Stomach (tissue), 9 donors: ENCODE data around the gene RUNX1. TPM values are rescaled to one million over a fixed set of nuclear protein-coding genes. Genes with fewer than 3 reads are reported as not detected.

Experiments used
- DNase-seq, 2 donors: peaks; one replicate each; pipeline versions ENCODE4 v3.0.0 to v3.0.0-alpha.2; 2013 to 2019
- H3K27ac ChIP-seq, 5 donors: fragments of 200-600 bp in 4 of 5; sonication (generic) in 4 of 5; one replicate each; pipeline ENCODE4 v1.5.1; 2013 to 2019; ENCODE audit warnings: mild to moderate bottlenecking in 1 of 5, moderate library complexity in 1 of 5
- H3K27me3 ChIP-seq, 3 donors: fragments of 200-600 bp; sonication (generic); one replicate each; pipeline ENCODE4 v1.5.1; 2017 to 2019; ENCODE audit warnings: mixed run types in 1 of 3
- H3K36me3 ChIP-seq, 4 donors: fragments of 200-600 bp; sonication (generic); 1 replicate in 3 of 4; 2 replicates in 1 of 4; pipeline ENCODE4 v1.5.1; 2016 to 2019
- H3K4me1 ChIP-seq, 4 donors: fragments of 200-600 bp; sonication (generic); one replicate each; pipeline ENCODE4 v1.5.1; 2016 to 2019
- H3K4me3 ChIP-seq, 4 donors: fragments of 200-600 bp; sonication (generic) in 3 of 4; one replicate each; pipeline ENCODE4 v1.5.1; 2016 to 2019; ENCODE audit warnings: mild to moderate bottlenecking in 1 of 4
- H3K9me3 ChIP-seq, 4 donors: fragments of 200-600 bp; sonication (generic); one replicate each; pipeline ENCODE4 v1.5.1; 2016 to 2019
- EP300 ChIP-seq: sonication (generic); formaldehyde crosslinking; IDR thresholded peaks from one replicate; pipeline ENCODE4 v1.6.1; 2017; ENCODE audit warnings: antibody characterized with exemption
- POLR2A ChIP-seq, 4 donors: fragments of 450-650 bp; IDR thresholded peaks; one replicate each; pipeline ENCODE4 v1.6.1; 2016; ENCODE audit warnings: antibody characterized with exemption in 4 of 4, control low read depth in 2 of 4, mild to moderate bottlenecking in 1 of 4, moderate library complexity in 1 of 4
- POLR2AphosphoS5 ChIP-seq, 3 donors: sonication (generic); formaldehyde crosslinking; IDR thresholded peaks; one replicate each; pipeline ENCODE4 v1.6.1; 2016; ENCODE audit warnings: antibody characterized with exemption in 3 of 3
- WGBS, 5 donors: extraction: QIAGEN DNeasy Blood & Tissue Kit in 3 of 5; methylation state at CpG; one replicate each; pipeline versions ENCODE4 v1.1.5 to v1.1.7; 2013 to 2018; 5-methylcytosine and 5-hydroxymethylcytosine counted together
- intact Hi-C: fragments of 100-400 bp; cut with DNase I; formaldehyde crosslinking; loops from one replicate; pipeline ENCODE4 v1.15.1; 2023; ENCODE audit warnings: low total_unique reads
- polyA plus RNA-seq, 3 donors: library from polyadenylated mRNA; stranded (reverse); fragments of 200-250 nt; gene quantifications; one replicate each; pipeline ENCODE4 v1.2.3, GENCODE V29; 2013
- total RNA-seq, 5 donors: library from RNA; depleted of rRNA; stranded (reverse); fragments of >200 nt; gene quantifications; one replicate each; pipeline versions ENCODE4 v1.1.0 to v1.2.3, GENCODE V29; 2014 to 2016
- TF ChIP-seq, protein P1 (sequence below), 7 experiments: fragments of 450-650 bp in 4 of 7; fragments of 200-600 bp in 3 of 7; sonication (generic) in 3 of 7; IDR thresholded peaks; one replicate each; pipeline ENCODE4 v1.5.1; 2016 to 2019; ENCODE audit warnings: antibody characterized with exemption in 7 of 7, control low read depth in 2 of 7, mild to moderate bottlenecking in 1 of 7
- donor health status: healthy with polysubstance abuse.
- donor health status: Bipolar disorder and iron deficiency.
- donor health status: healthy.

RUNX1 gene
- total and polyA plus RNA-seq, 8 donors, result 8.0 to 213 (median 40.0) TPM

DNA sequence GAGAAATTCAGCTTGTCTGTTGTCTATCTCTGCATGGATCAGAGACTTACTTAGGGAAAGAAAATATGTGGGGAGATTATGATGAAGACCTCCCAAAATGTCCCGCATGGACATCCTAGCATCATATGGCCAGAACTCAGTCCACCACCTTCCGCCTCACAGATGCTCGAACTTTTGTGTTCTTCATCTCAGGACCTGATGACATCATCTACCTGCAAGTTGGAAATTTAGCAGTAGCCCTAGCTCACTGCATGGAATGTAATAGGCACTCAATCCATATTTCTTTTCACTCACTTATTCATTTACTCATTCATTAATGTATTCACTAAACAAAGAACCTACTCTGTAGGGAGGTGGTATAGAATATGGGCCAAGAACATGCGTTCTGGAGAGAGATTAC lies 283.5 kb downstream of the RUNX1 start:
- Histone ChIP-seq H3K27me3 (no peaks in the 10 kb centered on the region), H3K4me3 (no peak overlapping the region), H3K4me1 (no peaks in the 10 kb centered on the region), H3K36me3 (no peaks in the 10 kb centered on the region), H3K27ac (no peak overlapping the region), H3K9me3 (no peaks in the 10 kb centered on the region)
- WGBS, 5 donors, result 90 to 96% (median 93%) methylated on average over 4 of the region's 4 CpGs
- intact Hi-C loops, result no loop called here
- TF ChIP-seq EP300 (no peak), POLR2A (IDR thresholded peaks at IDR 0.05) (no peak), POLR2AphosphoS5 (IDR thresholded peaks at IDR 0.05) (no peak)
- TF ChIP-seq, protein P1, sequence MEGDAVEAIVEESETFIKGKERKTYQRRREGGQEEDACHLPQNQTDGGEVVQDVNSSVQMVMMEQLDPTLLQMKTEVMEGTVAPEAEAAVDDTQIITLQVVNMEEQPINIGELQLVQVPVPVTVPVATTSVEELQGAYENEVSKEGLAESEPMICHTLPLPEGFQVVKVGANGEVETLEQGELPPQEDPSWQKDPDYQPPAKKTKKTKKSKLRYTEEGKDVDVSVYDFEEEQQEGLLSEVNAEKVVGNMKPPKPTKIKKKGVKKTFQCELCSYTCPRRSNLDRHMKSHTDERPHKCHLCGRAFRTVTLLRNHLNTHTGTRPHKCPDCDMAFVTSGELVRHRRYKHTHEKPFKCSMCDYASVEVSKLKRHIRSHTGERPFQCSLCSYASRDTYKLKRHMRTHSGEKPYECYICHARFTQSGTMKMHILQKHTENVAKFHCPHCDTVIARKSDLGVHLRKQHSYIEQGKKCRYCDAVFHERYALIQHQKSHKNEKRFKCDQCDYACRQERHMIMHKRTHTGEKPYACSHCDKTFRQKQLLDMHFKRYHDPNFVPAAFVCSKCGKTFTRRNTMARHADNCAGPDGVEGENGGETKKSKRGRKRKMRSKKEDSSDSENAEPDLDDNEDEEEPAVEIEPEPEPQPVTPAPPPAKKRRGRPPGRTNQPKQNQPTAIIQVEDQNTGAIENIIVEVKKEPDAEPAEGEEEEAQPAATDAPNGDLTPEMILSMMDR (IDR thresholded peaks at IDR 0.05), result no peak
- DNase-seq, result no peak

DNA sequence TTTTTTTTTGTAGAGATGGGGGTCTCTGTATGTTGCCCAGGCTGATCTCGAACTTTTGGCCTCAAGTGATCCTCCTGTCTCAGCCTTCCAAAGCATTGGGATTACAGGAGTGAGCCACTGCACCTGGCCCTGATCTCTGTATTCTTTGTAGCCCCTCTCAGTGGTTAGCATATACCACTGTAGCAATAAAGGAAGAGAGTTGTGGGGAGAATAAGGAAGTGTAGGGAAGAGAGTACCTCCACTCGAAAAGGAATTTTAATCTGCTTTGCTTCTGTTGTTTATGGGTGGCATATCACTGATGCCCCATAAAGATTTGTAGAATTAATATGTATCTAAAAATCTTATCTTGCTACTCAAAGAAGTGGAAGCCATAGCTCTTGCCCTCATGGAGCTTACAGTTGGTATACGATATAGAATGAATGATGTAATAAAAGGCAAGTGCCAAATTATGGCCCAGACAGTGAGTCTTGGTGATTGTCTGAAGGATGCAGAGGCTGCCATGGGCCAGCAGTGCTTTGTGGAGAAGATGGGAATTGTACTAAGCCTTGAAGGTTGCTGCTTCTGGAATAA lies 284.3 kb downstream of the RUNX1 start:
- Histone ChIP-seq H3K9me3 (no peaks in the 10 kb centered on the region), H3K27me3 (no peaks in the 10 kb centered on the region), H3K36me3 (no peaks in the 10 kb centered on the region), H3K4me3 (no peak overlapping the region), H3K27ac (no peak overlapping the region), H3K4me1 (no peaks in the 10 kb centered on the region)
- no peak for DNase-seq
- TF ChIP-seq POLR2A (IDR thresholded peaks at IDR 0.05), result no peak
- TF ChIP-seq POLR2AphosphoS5 (IDR thresholded peaks at IDR 0.05), result no peak
- TF ChIP-seq, protein P1 (IDR thresholded peaks at IDR 0.05), result no peak
- TF ChIP-seq EP300, result no peak
- intact Hi-C loops, result no loop called here
- 85 to 93% (median 91%) methylated on average over 3 of the region's 3 CpGs for WGBS, 5 donors

DNA sequence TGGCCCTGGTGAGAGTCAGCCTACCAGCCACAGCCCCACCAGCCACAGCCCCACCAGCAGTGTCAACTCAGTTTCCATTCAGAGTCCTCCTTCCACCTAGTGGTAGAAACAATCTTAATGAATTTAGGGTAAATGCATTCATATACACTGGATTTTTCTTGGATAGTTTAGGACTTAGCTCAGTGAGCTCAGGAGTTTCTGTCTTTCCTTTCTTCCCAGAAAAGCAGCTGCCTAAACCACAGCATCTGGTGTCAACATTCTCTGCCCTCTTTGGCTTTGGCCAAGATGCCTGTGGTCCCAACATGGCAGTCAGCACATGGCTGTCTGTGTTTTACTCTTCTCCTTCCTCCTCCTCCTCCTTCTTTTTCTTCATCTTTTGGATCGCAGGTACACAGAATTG lies 286.3 kb downstream of the RUNX1 start:
- 65 to 91% (median 82%) methylated on average over 1 of the region's 1 CpG for WGBS, 5 donors
- Histone ChIP-seq H3K27me3 (no peaks in the 10 kb centered on the region), H3K36me3 (no peaks in the 10 kb centered on the region), H3K9me3 (no peaks in the 10 kb centered on the region), H3K27ac (no peak overlapping the region), H3K4me3 (no peak overlapping the region), H3K4me1 (no peaks in the 10 kb centered on the region)
- DNase-seq, result no peak
- TF ChIP-seq, protein P1 (IDR thresholded peaks at IDR 0.05), result no peak
- no peak for TF ChIP-seq POLR2A (IDR thresholded peaks at IDR 0.05)
- TF ChIP-seq POLR2AphosphoS5 (IDR thresholded peaks at IDR 0.05), result no peak
- no peak for TF ChIP-seq EP300
- intact Hi-C loops, result no loop called here

GRCh38 chr21:34761758-34762330 lies 287.3 kb downstream of the RUNX1 start:
- no peak for TF ChIP-seq EP300
- no peak for TF ChIP-seq POLR2A (IDR thresholded peaks at IDR 0.05)
- TF ChIP-seq, protein P1 (IDR thresholded peaks at IDR 0.05), result no peak
- no peak for TF ChIP-seq POLR2AphosphoS5 (IDR thresholded peaks at IDR 0.05)
- Histone ChIP-seq H3K9me3 (no peaks in the 10 kb centered on the region), H3K27me3 (no peaks in the 10 kb centered on the region), H3K4me3 (no peak overlapping the region), H3K4me1 (no peaks in the 10 kb centered on the region), H3K27ac (no peak overlapping the region), H3K36me3 (no peaks in the 10 kb centered on the region)
- intact Hi-C loops, result no loop called here
- 66 to 83% (median 77%) methylated on average over 2 of the region's 2 CpGs for WGBS, 5 donors
- DNase-seq, result no peak
